ENCODE results near the gene RAB44. TPM values are rescaled to one million over a fixed set of nuclear protein-coding genes. Genes with fewer than 3 reads are reported as not detected.
A peak's percentile ranks its signal among the peaks of the same experiment; 100 is the strongest.

Gene RAB44
- total RNA-seq, 1 experiment from 2014 or later: 0.05 TPM

GRCh38 chr6:36724514-36725390 is 27.1 kb downstream of the RAB44 start:
- H3K9ac ChIP-seq (ENCODE audit: low read length): no peak overlapping the region
- no peak overlapping the region for H3K4me3 ChIP-seq (replicated peaks in 1 of 2; ENCODE audit: low read depth in 1 of 2, low read length in 2 of 2)
- H2AFZ ChIP-seq (ENCODE audit: low read depth, low read length, poor library complexity, severe bottlenecking): peak overlapping the region; percentile 10
- H3K36me3 ChIP-seq (ENCODE audit: control insufficient read depth in 1 of 2, insufficient read depth in 2 of 2, low read length in 2 of 2): no peaks in the 10 kb centered on the region
- ChIA-PET CTCF (interaction anchor here (0.7 to 2.6 kb wide), 10 partner anchors 10 to 423 kb away, joined by 3 to 36 read pairs (median 4); no protein-coding TSS in a partner anchor), POLR2A (interaction anchor here (0.8 to 1.4 kb wide), 4 partner anchors 13 to 110 kb away, joined by 3 to 5 read pairs (median 3); partner anchors contain the start of gene CDKN1A), RAD21 (ENCODE audit: low non-redundant PET in 1 of 2, low total read pairs in 2 of 2, uncharacterized antibody in 2 of 2, unreplicated experiment in 2 of 2) (interaction anchor here (1.2 kb wide), 2 partner anchors 34 to 110 kb away, joined by 3 to 6 read pairs; no protein-coding TSS in a partner anchor)
- no peaks in the 10 kb centered on the region for H4K20me1 ChIP-seq (ENCODE audit: insufficient read depth)
- ATAC-seq: peak; percentile 94
- no peak overlapping the region for H3K4me2 ChIP-seq (ENCODE audit: low read length)
- no peaks in the 10 kb centered on the region; a peak in 1 of 4 replicates for H3K4me1 ChIP-seq (ENCODE audit: control insufficient read depth in 1 of 2, insufficient read depth in 2 of 2, low read length in 2 of 2)
- H3K27ac ChIP-seq (ENCODE audit: low read depth, low read length): no peak overlapping the region
- BruUV-seq (replicated peaks): no TSS peak
- no peaks in the 10 kb centered on the region for H3K27me3 ChIP-seq (ENCODE audit: insufficient read depth, low read length)
- H3K9me2 ChIP-seq (ENCODE audit: insufficient read depth): no peaks in the 10 kb centered on the region
- no peaks in the 10 kb centered on the region for H3K9me3 ChIP-seq (ENCODE audit: control insufficient read depth in 1 of 2, insufficient read depth in 1 of 2, low read depth in 1 of 2, low read length in 2 of 2)
- peak; percentile 78 for DNase-seq (ENCODE audit: low read depth, low spot score)
- peak; percentile 96 for TF ChIP-seq RAD21 (IDR thresholded peaks at IDR 0.05; ENCODE audit: low read depth)
- no peak for TF ChIP-seq JUND (IDR thresholded peaks at IDR 0.05)
- TF ChIP-seq POLR2A (IDR thresholded peaks at IDR 0.05; ENCODE audit: borderline replicate concordance, extremely low read depth, insufficient read depth, insufficient read length): no peak
- TF ChIP-seq FOSL1 (IDR thresholded peaks at IDR 0.05; ENCODE audit: low read depth): no peak
- peak; percentile 70 to 89 (median 74) for TF ChIP-seq CTCF (IDR thresholded peaks at IDR 0.05 in 2 of 3, conservative IDR thresholded peaks at IDR 0.05 in 1 of 3; ENCODE audit: borderline replicate concordance in 1 of 3, insufficient read depth in 1 of 3, low read depth in 2 of 3, low read length in 2 of 3)
- TF ChIP-seq SRF (IDR thresholded peaks at IDR 0.05; ENCODE audit: low read depth): no peak
- no peak for TF ChIP-seq CEBPB (IDR thresholded peaks at IDR 0.05; ENCODE audit: low read depth)
- intact Hi-C loops (cut with micrococcal nuclease): loop anchor here (1.0 kb wide), 3 partner anchors 41 to 109 kb away; no protein-coding TSS in a partner anchor
- H3K79me2 ChIP-seq (ENCODE audit: insufficient read depth, low read length): no peaks in the 10 kb centered on the region

Measured in HCT116 (cell line).